Smooth muscle cell of the brain vasculature (primary cell): Measurements from ENCODE around the gene PCSK6.
"Not testable (repeated sequence)": the region's sequence is repeated elsewhere in the genome, so short reads cannot be mapped to it uniquely, and the experiment has no call there.

ENCODE experiments used
- DNase-seq: peaks from one replicate; pipeline ENCODE4 v3.0.0-alpha.2; 2012; ENCODE audit warnings: low read depth, low spot score

PCSK6 gene

DNA sequence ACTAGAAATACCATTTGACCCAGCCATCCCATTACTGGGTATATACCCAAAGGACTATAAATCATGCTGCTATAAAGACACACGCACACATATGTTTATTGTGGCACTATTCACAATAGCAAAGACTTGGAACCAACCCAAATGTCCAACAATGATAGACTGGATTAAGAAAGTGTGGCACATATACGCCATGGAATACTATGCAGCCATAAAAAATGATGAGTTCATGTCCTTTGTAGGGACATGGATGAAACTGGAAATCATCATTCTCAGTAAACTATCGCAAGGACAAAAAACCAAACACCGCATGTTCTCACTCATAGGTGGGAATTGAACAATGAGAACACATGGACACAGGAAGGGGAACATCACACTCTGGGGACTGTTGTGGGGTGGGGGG lies 86.6 kb downstream of the PCSK6 start:
- DNase-seq, result not testable (repeated sequence)

DNA sequence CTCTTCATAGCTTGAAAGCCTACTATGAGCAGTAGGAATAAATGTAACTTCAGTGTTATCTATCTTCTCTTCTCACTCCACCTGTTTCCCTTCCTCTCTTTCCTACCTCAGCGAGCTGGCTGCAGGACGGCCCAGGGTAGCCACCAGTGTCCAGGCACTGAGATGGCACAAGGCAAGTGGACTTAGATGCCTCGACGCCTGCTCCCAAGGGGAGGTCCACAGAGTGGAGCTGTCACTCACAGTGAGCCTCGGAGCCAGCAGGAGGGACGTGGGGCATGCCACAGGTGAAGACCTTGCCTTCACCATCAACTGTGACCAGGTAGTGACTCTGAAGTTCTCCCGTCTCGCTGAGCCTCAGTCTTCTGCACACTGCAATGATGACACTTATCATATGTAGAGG lies 88.2 kb downstream of the PCSK6 start:
- DNase-seq, result no peak

DNA sequence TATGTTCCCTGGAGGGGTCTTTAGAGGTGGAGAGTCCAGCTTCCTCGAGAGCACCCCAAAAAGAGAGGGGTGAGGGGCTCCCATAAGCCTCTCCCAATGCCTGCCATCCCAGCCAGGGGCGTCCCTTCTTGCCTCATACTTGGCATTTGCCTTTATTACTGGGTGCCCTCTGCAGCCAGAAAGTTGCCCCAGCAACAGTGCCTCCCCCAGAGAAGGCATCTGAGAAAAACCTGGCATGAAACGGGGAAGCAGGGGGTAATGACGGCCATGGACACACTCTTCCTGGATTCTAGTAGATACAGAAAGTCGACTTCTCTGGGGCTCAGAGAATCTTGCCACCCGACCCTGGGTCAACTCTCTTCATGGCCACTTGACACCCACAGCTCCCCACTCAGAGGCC lies 90.1 kb downstream of the PCSK6 start:
- no peak for DNase-seq

DNA sequence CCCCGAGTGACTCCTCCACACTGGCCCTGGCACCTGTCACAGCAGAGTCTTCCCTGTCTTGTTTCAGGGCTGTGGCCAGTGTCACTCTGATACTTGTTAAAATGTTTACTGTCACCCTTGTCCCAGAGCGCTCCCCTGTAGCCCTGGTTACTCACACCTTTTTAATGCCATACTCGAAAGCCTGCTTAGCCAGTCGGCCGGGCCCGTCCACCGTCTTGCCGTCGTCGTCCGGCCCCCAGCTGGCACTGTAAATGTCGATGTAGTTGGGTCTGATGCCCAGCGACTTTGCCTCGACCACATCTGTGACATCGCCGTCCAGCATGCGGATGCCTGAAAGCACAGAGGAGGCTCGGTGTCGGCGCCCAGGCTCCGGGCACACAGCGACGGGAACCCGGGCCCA lies 91.3 kb downstream of the PCSK6 start:
- no peak for DNase-seq

DNA sequence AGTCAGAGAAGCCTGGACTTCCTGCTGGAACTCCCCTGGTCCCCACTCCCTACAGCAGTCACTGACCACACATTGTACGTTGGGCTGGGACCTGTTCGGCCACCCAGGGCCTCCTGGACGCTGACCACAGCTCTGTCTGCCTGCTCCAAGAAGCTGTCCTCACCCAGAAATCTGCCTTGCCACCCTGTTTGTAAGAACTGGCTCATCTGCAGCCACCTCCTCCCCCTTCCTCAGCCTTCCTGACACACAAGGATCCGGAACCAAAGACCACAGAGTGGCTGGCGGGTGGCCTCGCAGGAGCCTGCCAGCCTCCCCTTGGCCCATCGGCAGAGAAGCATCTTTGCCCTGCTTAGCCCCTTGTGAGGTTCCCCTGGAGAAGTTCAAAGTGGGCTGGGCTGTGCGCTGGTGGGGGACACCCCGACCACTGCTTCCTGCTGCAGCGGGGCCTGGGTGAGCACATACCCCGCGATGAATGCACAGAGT lies 91.9 kb downstream of the PCSK6 start:
- no peak for DNase-seq

DNA sequence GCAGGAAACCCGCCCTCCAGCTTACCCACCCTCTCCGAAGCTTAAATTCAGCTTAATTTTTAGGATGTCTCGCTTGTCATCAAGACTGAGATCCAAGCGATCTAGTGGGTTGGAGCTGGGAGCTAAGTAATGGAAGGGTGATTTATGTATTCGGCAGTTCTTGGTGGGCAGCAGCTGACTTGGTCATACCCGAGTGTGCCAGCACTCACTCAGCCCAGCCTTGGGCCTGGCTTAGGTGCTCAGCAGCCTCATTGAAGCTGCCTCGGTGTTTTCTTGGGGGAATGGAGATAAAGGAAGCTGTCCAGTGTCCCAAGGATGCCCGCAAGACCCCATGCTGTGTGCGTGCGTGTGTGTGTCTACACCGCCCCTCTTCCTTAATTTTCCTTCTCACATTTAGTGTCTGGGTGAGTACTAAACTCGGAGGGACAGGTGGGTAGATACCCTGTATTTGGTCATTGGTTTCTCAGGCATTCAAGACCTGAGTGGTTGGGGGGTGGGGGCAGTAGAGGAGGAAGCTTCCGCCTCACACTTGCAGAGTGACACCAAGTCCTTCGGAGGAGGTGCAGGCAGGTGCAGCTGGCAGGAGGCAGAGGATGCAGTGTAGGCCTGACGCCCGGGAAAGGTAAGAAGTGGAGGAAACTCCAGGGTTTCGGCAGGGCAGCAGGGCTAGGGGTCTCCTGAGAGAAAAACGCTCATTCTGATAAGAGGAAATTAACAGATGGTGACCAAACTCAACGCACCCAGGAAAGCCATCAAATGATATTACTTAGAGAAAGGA lies 92.8 kb downstream of the PCSK6 start:
- no peak for DNase-seq

DNA sequence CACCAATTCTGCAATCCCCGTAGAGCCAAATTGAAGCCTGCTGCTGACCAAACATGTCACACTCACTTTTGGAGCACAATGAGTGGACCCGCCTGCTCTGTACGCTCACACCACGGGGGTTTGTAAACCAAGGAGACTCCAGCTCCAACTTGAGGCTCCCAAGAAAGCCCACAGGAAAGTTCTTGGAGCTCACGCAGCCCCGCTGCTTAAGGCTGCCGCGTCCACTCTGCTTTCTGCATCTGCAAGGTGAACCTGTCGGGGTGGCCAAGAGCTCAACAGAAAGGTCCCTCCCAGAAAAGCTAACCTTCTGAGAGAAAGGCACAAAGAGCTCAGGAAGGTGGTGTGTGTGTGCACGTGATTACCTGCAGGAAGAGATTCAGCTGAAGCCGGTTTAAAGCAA lies 94.9 kb downstream of the PCSK6 start:
- DNase-seq, result no peak

DNA sequence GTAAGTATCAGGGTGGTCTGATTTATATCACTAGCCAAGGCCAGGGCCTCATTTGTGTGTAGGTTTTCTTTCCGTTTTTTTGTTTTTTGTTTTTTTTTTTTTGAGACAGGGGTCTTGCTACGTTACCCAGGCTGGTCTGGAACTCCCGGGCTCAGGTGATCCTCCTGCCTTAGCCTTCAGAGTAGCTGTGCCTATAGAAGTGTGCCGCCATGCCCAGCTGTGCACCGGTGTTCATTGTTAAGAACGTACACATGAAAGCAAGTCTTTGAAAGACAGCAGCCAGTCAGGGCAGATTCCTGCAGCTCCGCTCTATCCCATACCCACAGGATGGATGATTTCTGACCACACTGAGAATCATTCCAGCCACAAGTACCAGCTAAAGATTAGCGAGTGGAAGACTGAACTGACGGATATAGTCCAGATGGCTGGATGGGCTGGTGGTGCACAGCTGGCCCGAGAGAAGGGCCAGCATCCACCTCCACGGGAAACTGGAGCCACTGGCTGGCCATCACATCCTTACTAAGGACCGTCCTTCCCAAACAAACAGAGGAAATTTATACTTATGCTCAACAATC lies 95.4 kb downstream of the PCSK6 start:
- DNase-seq, result no peak

DNA sequence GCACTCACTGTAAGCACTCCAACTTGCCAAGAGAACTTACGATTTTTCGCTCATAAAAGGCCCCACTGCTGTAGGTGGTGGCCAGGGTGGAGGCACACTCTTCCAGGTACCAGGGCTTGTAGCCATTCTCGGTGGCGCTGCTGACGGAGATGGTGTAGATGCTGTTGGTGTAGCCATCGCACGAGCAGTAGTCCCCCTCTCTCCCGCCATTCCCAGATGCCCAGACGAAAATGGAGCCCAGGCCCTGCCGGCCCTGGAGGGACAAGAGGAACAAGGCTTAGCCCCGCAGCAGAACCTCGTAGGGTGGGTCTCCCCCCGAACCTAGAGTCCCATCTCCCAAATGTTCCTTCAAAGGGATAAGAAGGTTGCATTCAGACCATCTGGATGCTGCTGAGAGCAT lies 96.3 kb downstream of the PCSK6 start:
- DNase-seq, result no peak

DNA sequence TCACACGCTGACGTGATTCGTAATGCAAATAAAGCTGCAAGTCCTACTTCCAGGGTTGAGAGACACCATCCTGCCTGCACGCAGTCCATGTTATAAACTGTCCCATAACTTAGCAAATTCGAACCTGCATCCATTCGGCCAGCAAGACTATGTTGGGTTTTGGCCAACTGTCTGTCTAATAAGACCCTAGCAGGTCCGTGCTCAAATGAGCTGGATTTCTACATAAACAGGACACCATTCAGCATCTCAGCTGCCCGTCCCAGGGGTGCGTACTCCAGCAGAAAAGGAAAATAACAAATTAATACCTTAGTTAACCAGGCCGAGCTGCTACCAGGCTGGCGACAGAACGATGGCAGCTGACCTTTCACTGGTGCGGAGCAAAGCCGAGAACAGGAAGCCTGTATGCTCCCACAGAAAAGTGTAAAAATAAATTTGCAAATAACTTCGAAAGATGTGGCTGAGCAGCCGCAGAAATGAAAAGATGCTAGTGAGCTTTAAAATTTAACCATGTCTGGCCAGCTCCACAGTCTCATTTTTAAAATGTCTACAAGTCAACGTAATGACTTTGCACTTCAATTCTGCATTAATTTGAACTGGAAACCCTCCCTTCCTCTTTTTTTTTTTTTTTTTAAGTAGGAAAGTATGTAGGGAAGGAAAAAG lies 97.4 kb downstream of the PCSK6 start:
- no peak for DNase-seq

DNA sequence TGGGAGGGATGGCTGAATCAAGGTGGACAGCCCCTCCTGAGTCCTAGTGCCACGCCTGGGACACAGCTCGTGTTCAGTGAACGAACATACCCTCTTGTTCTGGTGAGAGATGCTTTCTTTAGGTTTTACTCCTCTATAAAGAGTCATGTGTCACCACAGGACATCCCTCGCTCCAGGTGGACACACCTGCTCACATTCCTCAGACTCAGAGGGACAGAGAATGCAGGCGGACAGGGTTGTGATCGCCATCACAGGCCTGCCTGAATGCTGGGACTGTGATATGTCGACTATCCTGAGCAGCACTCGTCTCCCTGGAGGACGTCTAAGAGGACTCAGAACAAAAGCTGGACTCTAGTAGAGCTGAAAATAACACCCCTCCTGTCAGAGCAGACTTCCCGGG lies 98.1 kb downstream of the PCSK6 start:
- no peak for DNase-seq

DNA sequence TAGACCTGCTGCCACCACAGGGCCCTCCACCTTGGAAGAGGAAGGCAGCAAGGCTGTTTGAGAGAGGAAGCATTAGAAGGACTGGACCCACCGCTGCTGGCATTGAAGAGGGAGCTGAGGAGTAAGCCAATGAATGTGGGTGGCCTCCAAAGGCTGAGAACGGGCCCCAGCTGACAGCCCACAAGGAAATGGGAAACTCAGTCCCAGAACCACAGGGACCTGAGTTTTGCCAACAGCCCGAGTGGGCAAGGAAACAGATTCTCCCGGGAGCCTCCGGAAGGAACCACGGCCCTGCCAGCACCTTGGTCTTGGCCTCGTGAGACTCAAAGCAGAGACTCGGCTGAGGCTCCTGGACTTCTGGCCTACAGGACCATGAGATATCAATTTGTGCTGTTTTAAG lies 99.0 kb downstream of the PCSK6 start:
- no peak for DNase-seq

DNA sequence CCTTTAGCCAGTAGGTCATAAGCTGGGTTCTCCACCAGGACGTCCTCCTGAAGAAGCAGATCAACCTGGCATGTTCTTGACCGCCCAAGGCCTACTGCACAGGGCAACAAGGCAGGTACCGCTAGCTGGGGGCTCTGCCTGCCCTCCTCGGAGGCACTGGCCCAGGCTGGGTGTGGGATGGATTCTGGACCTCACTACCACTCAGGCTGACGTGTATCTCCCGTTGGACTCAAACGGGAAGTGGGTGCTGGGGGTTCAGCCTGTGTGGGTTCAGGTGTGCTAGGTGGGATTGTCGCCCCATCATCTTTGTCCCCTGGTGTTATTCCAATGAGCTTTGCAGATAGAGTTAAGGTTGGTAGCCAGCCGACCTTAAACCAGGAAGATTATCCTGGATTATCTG lies 99.4 kb downstream of the PCSK6 start:
- no peak for DNase-seq

DNA sequence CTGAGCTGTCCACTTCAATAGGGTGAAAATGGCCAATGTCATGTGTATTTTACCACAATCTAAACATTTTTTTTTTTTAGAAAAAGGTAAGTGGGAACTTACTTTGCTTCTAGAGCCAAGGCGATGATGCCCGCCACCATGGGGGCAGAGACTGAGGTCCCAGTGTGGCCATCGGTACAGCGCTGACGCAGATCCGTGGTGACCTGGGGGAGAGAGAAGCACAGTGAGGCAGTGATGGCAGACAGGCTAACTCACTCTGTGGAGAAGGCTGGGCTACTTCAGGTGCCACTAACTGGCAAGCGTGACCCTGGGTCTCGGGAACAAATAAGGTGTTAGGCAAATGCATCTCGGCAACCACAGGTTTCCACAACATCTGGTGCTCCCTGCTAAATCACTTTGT lies 100.1 kb downstream of the PCSK6 start:
- no peak for DNase-seq

DNA sequence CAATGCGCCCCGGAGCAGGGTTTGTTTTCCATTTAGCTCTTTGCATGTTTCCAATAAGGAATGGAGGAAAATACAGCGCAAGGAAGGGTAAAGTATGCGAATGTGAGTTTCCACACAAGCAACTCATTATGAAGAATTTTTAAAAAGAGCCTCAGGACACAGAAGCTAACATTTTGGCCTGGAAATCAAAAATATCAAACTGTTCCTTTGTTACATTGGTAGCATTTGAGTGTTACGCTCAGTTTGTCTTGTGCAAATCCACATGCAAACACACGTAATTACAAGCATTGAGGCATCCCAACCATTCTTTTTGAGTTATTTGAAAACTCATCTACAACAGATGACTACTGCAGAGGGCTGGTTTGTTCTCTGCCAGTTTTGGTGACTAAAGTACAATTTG lies 101.5 kb downstream of the PCSK6 start:
- no peak for DNase-seq

DNA sequence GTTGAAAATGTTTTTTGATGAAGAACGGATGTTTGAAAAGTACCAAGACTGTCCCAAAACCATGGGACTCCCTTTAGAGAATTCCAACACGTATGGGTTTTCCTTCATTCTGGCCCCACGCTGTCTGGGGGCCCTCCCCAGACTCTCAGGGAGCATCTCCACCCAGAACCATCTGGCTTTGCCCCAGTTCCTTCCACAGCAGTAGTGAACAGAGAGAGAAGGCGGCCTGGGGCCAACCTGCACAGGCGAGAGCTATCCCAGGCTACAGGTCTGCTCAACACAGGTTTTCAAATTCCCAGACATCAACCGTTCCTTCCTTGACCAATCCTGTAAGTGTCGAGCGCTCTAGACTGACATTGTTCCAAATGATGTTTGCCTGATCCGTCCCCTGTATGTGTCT lies 101.9 kb downstream of the PCSK6 start:
- DNase-seq, result no peak

DNA sequence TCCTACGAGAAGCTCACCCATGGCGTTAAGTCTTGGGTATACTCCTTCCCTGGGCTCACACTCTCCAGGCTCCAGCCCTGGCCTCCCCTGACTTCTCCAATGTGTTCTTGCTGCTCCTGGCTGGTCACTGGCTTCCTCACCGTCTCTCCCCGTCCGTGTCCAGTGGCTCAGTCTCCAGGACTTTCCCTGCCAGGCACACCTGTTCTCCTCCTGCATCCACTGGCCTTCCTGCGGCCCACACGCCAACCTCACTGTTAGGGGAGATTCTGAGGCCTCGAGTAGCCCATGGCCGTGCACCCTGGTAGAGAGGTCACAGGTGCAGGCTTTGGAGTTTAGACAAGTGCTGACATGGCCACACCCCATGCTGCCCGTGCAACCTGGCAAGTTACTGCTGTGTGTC lies 102.5 kb downstream of the PCSK6 start:
- DNase-seq, result no peak

DNA sequence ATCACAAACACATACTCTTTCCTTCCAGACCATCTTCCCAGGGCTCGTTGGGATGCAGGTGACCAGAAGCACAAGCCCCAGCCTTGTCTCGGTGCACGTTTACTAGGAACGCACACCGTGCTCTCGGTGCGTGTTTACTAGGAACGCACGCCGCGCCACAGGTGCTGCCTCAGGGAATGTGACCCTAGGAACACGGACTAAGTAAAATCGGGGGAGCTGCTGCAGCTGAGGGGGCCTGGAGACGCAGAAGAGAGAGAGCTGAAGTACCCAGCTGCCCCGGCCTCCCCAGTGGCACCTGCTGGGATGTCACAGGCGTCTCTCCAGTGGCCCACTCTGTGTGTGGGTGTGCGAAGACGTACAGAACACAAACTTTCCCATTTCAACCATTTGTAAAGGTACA lies 103.5 kb downstream of the PCSK6 start:
- no peak for DNase-seq

DNA sequence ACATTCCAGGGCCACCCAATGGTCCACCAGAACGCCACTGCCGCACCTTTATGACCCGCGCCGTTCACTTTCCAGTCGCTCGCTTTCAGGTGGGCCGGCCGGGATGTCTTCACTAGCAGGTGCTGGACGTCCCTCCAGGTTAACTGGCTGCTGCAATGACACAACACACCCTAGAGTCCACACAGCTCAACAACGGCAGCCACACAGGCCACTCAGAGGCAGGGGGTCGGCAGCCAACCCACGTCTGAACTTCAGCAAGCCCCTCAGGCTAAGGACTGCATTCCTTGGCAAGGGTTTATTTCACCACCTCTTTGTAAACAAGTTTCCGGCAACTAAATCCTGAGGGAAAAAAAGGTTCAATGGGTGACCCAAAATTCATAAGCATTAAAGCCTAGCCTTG lies 105.2 kb downstream of the PCSK6 start:
- DNase-seq, result no peak

DNA sequence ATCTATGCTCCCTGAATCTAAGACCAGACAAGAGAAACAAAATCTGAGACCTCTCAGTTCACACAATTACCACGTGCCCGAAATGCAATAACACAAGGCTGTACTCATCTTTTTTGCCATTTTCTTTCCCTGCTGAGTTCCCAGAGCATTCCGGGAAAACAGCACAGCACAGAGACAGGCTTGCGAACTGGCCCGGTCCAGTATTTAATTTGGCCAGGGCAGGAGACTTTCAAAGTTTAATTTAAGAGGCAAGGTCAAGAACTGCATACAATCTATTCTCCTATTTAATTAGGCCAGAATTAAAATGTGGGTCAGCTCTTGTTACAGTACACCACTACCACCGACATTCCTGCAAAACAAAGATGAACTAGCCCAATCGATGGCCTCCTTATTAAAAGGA lies 107.0 kb downstream of the PCSK6 start:
- no peak for DNase-seq

DNA sequence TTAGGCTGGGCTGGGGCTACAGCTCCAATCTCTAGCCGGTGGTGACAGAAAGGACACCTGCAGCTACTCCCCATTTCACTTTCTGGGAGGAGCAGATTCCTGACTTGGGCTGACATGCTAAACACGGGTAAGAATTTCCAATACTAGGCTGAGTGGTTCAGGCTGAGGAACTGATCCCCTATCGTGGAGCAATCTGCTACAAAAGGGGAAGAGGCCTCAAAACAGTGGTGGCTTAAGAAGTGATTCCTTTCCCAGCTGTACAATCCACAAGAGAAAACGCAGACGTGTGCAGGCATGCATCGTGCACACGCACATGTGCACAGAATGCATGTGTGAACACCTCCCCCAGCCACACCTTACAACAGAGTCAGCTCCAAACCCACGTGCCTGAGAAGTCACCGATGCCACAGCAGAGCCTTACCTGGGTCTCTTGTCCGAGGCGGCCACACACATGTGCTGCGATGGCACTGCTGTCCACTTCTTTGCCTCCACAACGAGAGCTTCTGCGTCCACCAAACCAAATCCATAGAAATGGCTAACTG lies 107.8 kb downstream of the PCSK6 start:
- DNase-seq, result no peak

DNA sequence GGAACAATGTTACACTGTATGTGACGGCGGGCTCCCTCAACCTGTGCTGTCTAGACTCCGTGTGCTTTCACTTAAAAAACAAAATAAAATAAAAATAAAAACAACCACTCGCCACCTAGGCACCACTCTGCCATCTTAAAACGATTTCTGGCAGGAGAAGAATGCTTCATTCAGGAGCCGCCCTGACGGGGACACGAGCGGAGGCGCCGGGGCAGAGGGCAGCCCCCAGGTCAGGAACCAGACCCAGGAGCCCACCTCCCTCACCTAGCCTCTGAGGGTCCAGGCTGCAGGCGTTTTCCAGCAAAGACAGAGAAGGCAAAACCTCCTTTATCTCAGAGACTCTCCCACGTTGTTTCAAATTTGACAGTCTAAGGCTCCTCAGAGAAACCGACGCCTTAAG lies 109.4 kb downstream of the PCSK6 start:
- no peak for DNase-seq

DNA sequence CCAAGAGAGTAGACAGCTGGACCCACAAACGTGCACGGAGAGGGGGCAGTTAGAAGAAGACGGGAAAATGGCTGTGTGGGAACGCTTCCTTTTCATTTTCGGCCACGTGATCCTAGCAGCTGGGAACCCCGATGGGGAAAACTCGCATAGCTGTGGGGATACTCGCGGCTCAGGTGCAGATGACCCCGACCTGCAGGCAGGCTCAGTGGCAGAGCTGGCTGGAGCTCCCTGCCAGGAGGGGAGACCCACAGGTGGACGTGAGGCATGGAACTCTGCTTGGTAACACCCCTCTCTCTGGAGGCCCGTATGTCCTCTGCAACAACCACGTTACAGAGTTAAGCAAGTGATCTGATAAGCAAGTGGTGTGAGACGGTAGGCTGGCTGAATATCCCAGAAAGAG lies 109.9 kb downstream of the PCSK6 start:
- DNase-seq, result no peak
